IMR-90 (cell line): Measurements from ENCODE around the gene UNC13C.

Source experiments
- ELK1 ChIP-seq: fragments of 150-350 bp; IDR thresholded peaks from 2 replicates; pipeline ENCODE4 v1.6.1; 2016; ENCODE audit warnings: low read depth, mild to moderate bottlenecking, low read length, moderate library complexity, borderline replicate concordance
- MXI1 ChIP-seq: IDR thresholded peaks from 2 replicates; pipeline ENCODE4 v1.6.1; 2012; ENCODE audit warnings: low read depth, mild to moderate bottlenecking, low read length, moderate library complexity, borderline replicate concordance
- POLR2A ChIP-seq: IDR thresholded peaks from 2 replicates; pipeline ENCODE4 v1.6.1; 2012; ENCODE audit warnings: mild to moderate bottlenecking, low read depth, low read length
- RFX5 ChIP-seq: IDR thresholded peaks from 2 replicates; pipeline ENCODE4 v1.8.0; 2012; ENCODE audit warnings: low read depth, mild to moderate bottlenecking, low read length, moderate library complexity
- TF ChIP-seq, protein P1 (sequence below): conservative IDR thresholded peaks from 2 replicates; pipeline ENCODE4 v1.5.1; 2012; ENCODE audit warnings: mild to moderate bottlenecking, low read depth, low read length, improper control_type of control experiment

DNA sequence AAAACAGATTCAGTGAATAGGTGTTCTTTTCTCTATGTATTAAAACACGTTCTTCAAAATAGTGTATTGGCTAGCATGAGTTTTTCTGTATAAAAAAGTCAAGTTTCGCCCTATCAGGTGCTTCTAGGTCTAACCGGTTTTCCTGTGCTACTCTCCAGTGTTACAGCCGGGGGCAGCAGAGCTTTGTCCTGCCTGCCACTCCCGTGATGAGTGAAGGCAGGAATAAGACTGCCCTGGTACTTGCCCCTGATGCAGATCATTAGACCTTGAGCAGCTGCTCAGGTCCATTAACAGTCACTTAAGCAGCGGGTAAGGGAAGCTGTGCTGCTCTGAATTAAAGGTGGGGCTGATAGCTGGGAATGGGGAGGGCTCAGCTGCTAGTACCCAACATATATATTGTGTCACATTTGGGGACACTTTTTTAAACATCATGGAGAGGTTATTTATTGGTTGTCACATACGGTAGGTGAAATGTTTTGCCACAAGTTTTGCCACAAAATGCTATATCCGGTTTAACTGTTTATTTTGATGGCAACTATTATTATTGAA is 1.3 kb upstream of the UNC13C start:
- TF ChIP-seq, protein P1, sequence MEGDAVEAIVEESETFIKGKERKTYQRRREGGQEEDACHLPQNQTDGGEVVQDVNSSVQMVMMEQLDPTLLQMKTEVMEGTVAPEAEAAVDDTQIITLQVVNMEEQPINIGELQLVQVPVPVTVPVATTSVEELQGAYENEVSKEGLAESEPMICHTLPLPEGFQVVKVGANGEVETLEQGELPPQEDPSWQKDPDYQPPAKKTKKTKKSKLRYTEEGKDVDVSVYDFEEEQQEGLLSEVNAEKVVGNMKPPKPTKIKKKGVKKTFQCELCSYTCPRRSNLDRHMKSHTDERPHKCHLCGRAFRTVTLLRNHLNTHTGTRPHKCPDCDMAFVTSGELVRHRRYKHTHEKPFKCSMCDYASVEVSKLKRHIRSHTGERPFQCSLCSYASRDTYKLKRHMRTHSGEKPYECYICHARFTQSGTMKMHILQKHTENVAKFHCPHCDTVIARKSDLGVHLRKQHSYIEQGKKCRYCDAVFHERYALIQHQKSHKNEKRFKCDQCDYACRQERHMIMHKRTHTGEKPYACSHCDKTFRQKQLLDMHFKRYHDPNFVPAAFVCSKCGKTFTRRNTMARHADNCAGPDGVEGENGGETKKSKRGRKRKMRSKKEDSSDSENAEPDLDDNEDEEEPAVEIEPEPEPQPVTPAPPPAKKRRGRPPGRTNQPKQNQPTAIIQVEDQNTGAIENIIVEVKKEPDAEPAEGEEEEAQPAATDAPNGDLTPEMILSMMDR, result no peak
- TF ChIP-seq POLR2A (no peak), MXI1 (no peak), ELK1 (no peak), RFX5 (no peak)
